ENCODE measurements around the gene CCDC136. TPM values are rescaled to one million over a fixed set of nuclear protein-coding genes. Genes with fewer than 3 reads are reported as not detected.

Gene CCDC136
- polyA plus RNA-seq, 1 of the 3 experiments (the other 2 are of a cell fraction) = 48.4 TPM

DNA sequence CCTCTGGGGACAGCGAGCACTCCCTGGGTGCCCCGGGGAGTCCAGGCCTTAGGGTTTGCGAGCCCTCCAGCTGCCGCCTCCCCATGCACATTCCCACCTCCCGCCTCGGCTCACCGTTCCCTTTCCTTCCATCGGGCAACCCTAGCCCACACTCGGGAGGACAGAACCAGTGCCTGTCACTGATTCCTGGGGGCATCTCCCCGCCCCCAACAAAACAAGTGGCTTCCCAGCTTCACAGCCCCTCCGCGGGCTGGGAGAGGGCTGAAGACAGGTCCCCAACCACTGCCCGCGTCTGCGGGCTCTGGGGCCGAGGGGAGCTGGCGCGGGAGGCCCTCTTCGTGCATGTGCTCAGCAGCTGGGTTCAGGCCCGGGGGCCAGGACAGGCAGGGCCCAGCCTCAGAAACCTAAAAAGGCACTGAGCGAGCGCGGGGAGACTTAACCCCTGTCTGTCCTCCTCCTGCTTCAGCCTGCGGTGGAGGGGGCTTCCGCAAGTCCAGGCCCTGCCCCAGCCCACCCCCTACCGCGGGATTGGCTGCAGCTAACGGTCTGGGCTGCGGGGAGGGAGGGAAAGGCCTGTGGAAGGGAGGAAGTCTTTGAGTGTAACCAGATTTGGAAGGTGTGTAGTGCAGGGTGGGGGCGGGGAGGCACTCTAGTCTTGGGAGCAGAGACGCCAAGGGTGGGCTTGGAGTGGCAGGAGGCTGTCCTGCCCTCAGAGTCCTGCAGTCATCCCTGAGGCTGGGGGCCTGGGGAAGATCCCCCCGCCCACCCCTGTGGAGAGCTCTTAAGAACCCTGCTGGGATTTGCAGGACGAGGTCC is 39.6 kb downstream of the CCDC136 start (continued):
- TF ChIP-seq, protein P1, sequence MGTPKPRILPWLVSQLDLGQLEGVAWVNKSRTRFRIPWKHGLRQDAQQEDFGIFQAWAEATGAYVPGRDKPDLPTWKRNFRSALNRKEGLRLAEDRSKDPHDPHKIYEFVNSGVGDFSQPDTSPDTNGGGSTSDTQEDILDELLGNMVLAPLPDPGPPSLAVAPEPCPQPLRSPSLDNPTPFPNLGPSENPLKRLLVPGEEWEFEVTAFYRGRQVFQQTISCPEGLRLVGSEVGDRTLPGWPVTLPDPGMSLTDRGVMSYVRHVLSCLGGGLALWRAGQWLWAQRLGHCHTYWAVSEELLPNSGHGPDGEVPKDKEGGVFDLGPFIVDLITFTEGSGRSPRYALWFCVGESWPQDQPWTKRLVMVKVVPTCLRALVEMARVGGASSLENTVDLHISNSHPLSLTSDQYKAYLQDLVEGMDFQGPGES (IDR thresholded peaks at IDR 0.05; ENCODE audit: low read depth, low read length) = no peak
- TF ChIP-seq POLR2AphosphoS5 (IDR thresholded peaks at IDR 0.05; ENCODE audit: low read depth, low read length) (peak; percentile 72), CHD2 (IDR thresholded peaks at IDR 0.05; ENCODE audit: low read length, partially characterized antibody) (peak; percentile 25), RAD21 (IDR thresholded peaks at IDR 0.05; ENCODE audit: low read length) (no peak; the same call in 1 of the 2 replicates), EZH2phosphoT487 (IDR thresholded peaks at IDR 0.05; ENCODE audit: borderline replicate concordance, low read depth) (no peak)

DNA sequence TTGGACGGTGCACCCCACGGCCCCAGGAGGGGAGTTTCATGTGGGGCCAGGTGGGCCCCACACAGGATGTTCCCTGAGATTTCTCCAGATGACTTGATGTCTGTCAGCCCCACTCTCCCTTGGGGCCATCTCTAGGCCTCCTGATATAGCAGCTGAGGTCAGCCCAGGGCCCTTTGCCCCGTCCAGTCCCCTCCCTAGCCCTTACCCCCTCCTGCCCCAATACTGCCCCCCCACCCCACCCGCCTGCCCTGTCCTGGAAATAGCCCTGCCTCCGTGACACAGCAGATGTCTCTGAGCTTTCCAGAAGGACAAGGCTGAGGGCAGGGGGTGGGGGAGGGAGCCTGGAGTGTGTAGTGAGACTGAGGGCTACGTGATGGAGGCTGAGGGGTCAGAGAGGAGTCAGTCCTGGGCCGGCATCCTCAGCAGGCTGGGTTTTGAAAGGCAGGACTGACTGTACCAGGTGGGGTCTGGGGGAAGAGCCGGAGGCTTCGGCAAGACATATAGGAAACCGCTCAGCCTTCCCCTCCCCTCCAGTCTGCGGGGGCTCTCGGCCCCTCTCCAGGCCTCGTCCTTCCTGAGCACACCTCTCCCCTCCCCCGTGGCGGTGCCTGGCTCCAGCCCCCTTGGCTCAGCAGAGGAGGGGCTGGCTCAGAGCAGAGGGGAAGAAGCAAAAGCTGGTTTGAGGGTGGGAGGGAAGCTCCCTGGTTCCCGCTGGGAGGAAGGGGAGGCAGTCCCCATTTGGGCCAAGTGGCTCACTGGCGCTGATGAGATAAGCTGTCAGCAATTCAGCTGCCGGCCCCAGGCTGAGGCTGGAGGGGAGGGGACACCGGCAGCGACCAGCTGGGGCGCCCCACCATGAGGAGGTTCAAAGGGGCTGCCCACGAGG is 40.5 kb downstream of the CCDC136 start:
- POLR2A ChIA-PET = interaction anchor here (1.2 to 1.5 kb wide), 2 partner anchors 17 to 31 kb away, joined by 3 read pairs; no protein-coding TSS in a partner anchor
- Histone ChIP-seq H3K9ac (peak overlapping the region; percentile 84), H3K27me3 (ENCODE audit: insufficient read depth) (no peaks in the 10 kb centered on the region), H3K36me3 (replicated peaks in 1 of 2; ENCODE audit: control insufficient read depth in 1 of 2, insufficient read depth in 2 of 2, low read length in 1 of 2) (peaks cover 20 to 25% of the 10 kb centered on the region in 2 experiments), H4K20me1 (ENCODE audit: insufficient read depth) (peaks cover 57% of the 10 kb centered on the region), H3F3A (replicated peaks; ENCODE audit: insufficient read depth) (peaks cover 44% of the 10 kb centered on the region), H3K27ac (ENCODE audit: low read depth in 2 of 2, low read length in 1 of 2) (peak overlapping the region; percentile 50 to 85), H3K4me3 (ENCODE audit: low read depth in 2 of 2, low read length in 1 of 2) (peak overlapping the region; percentile 68 to 90; a peak in 3 of 4 replicates), H3K9me3 (no peaks in the 10 kb centered on the region), H3K4me1 (ENCODE audit: control insufficient read depth in 1 of 2, insufficient read depth in 2 of 2, low read depth in 1 of 2, low read length in 1 of 2) (peaks cover 43% of the 10 kb centered on the region in 2 experiments; a peak in 3 of 4 replicates), H3K9me2 (no peaks in the 10 kb centered on the region), H2AFZ (ENCODE audit: low read depth) (no peak overlapping the region), H3K4me2 (peak overlapping the region; percentile 99), H3K79me2 (ENCODE audit: insufficient read depth) (peaks cover 66% of the 10 kb centered on the region)
- peak; percentile 75 for DNase-seq
- CTCF ChIA-PET = interaction anchor here (0.6 to 2.5 kb wide), 11 partner anchors 10 to 485 kb away, joined by 3 to 14 read pairs (median 6); partner anchors contain the start of gene ATP6V1F
- TF ChIP-seq, protein P2, sequence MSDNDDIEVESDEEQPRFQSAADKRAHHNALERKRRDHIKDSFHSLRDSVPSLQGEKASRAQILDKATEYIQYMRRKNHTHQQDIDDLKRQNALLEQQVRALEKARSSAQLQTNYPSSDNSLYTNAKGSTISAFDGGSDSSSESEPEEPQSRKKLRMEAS (IDR thresholded peaks at IDR 0.05; ENCODE audit: low read depth) = 0 out of 2 replicates have a peak, but pooled peaks have one; percentile 2
- TF ChIP-seq, protein P3, sequence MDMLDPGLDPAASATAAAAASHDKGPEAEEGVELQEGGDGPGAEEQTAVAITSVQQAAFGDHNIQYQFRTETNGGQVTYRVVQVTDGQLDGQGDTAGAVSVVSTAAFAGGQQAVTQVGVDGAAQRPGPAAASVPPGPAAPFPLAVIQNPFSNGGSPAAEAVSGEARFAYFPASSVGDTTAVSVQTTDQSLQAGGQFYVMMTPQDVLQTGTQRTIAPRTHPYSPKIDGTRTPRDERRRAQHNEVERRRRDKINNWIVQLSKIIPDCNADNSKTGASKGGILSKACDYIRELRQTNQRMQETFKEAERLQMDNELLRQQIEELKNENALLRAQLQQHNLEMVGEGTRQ (IDR thresholded peaks at IDR 0.05; ENCODE audit: borderline replicate concordance, low read depth, low read length) = no peak
- TF ChIP-seq EP300 (IDR thresholded peaks at IDR 0.05; ENCODE audit: borderline replicate concordance in 1 of 2, low read depth in 1 of 2, low read length in 1 of 2) = peak in 1 of 2 experiments; percentile 16; a peak in 1 of 4 replicates
- WGBS (ENCODE audit: low lambda C conversion rate) = 32% methylated on average over 21 of the region's 22 CpGs
